Central memory CD4-positive, alpha-beta T cell (primary cell): ENCODE measurements around the gene C15orf39.
"Not testable (repeated sequence)": the region's sequence is repeated elsewhere in the genome, so short reads cannot be mapped to it uniquely, and the experiment has no call there.

Experiments
- DNase-seq: peaks from one replicate; pipeline ENCODE4 v3.0.0; 2022

Gene C15orf39

DNA sequence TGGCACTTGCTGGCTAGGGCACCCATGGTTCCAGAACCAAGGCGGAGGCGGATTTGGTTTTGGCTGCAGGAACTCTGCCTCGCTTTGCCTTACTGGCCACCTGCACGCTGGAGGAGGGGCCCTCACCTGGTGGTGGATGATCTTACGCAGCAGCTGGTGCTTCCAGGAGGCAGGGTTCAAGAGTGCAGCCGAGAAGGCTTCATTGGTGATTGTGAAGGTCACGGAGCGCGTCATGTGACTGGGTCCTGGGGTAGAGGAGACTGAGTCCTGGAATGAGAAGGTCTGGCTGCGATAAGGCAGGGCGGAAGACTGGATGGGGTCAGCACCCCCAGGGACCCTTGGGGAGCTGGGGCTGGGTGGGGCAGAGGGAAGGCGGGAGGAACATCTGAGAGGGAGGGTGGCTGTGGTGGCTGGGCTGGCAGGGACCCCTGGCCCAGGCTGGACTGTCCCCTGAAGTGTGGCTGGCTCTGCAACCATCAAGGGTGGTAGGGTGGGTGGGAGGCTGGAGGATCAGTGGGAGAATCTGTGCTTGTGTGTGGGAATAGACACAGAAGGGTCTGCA lies 30.7 kb downstream of the C15orf39 start:
- DNase-seq = no peak

DNA sequence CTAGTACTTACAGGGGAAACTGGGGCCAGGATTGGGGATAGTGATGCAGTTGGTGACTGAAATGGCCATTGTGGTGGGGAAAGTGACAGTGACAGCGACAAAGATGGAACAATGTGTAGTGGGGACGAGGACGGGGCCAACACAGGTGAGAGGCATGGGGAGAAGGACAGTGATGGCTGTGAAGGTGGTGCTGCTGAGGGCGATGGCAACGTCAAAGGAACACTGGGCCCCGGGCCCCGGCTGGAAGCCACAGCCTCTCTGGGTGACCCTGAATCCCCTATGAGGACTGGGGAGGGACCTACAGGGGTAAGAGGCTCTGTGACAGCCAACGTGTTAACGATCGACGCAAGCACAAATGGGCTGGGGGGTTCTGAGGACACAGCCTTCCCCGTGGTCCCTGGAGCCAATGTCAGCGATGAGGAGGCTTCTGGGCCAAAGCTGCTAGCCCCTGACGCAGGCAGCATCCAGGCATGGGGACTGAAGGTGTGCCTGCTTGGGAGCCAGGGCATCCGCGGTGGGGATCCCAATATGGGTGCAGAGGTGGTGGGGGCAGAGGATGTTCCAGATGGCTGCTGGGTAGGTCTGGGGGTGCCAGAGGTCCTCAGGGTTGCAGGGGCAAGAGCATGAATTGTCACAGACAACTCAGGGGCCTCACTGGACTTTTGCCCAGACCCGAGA lies 31.3 kb downstream of the C15orf39 start:
- no peak for DNase-seq

DNA sequence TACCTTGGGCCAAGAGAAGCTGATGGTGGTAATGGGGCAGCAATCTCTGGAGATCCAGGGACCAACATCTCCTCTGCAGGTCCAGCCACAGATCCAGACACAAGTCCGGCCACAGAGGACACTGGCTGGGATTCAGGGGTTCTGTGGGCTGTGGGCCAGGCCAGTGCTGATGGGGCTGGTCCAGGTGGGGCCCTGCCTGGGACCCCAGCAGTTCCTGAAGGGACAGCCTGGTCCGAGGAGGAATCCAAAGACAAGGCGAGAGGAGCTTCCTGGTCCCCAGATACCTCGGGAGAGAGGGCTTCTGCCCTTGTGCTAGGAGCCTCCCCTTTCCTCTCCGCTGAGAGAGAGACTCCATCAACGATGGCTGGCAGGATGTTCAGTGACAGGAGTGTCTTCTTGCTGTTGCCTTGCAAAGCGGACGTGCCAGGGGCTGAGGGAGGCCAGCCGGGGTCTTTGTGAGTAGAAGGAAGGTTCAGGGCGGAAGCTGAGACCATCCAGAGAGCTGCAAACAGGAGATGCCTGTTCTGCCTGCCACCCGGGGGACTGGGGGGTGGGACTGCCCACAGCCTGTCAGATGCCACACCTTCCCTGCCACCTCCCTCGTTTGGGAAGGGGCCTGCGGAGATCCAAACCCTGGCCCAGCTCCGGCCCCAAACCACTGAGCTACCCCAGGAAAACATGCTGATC lies 32.0 kb downstream of the C15orf39 start:
- DNase-seq = no peak

DNA sequence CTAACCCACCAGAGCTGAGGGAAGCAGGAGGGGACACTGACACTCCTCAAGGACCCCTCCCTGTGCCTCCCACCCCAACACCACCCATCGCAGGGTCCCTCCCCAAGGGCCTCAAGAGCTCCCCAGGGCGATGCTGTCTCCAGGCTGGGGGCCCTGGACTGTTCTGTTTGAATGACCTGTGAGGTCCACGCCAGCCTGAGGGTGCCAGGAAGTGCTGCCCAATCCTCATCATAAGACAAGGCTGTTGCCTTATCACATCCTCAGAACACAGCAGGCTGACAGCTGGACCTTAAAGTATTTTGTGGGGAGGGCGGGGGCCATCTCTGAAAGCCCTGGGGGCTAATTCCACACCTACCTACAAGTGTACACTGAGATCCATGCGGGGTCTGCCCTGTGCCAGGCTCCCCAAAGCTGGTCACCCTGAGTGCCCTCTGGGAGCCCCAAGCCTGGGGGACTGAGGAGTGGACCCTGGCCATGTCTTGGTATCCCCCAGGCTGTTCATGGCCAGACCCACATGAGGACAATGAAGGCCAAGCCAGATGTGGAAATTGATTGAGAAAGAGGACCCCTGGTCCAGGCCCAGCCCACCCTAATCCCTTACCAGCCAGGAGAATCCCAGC lies 32.6 kb downstream of the C15orf39 start:
- no peak for DNase-seq

DNA sequence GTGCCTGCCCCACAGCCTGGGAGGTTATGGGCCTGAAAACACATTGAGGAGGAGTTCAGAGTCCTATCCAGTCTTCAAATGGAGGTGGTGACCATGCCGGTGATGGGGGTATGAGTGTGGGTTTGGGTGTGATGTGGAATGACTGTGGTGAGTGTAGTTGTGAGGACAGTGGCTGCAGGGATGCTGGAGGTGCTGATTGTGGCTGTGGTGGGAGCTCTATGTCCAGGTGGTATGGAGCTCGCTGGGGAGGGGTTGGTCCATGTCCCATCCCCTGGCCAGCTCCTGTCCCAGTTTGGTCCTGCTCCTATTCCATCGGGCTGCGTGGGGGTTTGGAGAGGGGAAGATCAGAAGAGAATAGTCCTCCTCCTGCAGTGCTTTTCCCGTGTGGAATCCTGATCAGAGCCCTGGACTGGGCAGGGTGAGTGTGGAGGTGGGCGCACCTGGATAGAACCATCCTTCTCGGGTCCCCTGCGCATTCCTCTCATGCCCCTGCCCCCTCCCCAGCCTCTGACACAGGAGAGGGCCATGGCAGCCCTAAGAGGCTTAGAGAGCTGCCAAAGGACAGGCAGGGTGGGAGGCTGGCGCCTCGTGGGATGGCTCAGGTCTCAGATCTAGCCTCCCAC lies 33.5 kb downstream of the C15orf39 start:
- no peak for DNase-seq

DNA sequence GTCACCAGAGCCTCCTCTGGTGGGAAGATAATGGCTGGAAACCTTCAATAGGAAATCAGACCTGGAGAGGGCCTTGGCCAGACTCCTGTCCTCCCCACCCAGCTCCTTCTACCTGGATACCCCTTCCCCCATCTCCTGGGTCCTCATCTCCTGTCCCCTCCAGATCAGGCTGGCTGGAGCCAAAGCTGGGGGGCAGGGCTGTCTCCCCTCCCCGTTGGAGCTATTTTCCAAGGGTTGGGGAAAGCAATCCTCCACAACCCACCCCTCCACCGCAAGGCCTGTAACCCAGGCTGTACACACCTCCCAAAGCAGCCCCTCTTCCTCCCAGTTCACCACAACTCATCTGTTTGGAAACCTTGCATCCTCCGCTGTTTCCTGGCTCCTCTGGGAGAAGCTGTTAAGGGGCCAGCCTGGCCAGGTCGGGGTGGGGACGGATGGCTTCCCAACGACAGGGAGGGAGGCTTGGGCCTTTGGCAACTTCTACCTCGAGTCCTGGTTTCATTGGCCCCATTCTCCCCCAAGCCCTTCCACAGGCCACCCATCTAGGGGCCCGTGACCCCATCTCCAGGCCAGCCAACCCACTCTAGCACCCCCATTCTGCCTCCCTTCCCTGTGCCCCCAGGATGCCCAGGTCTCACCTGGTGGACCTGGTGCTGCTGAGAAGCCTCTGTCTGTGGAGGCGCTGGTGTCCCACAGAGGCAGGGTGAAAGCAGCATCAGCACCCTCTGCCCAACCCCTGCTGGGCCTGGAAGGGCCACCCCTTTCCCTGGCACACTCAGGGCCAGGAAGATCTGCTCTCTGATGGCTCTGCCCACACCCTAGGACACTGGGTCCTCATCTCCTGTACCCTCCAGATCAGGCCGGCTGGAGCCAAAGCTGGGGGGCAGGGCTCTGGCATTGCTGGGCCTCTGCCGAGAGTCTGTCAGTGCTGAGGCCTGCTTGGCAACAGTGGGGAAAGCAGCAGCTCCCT lies 34.4 kb downstream of the C15orf39 start:
- no peak for DNase-seq

DNA sequence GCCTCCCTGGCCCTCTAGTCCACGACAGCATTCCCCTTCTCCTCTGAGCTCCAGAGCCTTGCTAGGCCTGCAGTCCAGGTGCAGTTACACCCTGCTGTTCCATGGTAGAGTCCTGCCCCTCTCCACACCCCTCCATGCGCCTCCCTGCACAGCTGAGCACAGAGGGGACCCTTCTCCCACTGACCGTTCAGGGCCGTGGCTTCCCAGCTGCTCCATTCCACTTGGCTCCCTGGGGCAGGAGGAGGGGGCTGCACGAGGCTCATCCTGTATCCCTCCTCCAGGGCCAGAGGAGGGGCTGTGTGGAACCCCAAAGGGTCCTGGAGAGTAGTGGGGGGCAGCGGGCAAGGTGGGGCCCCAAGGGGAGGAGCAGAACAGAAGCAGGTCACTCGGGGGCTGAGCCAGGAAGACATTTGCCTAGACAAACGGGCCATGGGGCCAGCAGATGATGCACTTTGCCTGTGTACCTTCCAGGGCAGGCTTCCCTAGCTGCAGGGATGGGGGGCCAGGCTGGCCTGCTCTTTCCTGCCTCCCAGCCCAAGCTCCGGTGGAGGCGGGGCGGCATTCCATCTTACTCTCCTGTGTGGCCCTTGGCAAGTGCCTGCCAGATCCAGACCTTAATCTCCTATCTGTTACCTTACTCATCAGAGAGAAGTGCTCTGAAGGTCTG lies 35.8 kb downstream of the C15orf39 start:
- no peak for DNase-seq

DNA sequence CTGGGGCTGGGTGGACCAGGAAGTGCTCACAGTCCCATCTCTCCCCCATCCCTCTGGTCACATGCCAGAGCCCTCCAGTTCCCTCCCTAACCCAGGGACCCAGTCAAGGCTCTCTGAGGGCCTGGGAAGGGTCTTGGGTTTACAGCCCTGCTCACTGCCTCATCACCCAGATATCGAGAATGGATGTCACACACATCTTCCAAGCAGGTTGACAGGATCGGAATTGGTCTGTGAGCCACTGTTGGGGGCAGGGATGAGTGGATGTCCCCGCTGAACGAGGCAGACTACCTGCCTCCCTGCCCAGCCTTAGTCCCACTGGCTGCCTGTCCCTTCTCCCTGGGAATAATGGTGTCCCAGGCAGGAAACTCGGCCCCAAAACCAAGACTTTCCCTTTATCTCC lies 36.5 kb downstream of the C15orf39 start:
- DNase-seq = no peak

DNA sequence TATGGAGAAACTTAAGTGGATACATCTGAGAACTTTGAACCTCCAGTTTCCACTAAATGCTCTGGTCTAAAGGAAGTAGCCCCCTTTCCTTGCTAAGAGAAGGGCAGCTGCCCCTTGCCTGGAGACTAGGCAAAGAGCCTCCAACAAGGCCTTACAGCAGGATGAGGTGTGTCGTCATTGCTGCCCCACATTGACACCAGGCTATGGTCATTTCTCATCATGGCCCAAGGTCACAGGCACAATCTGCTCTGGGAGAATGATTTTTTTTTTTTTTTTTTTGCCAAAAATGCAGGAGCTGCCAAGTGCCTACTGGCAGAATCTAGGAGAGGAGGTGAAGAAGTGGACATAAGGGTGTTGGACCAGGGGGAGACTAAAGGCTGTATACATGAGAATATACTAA lies 44.1 kb downstream of the C15orf39 start:
- DNase-seq = not testable (repeated sequence)

DNA sequence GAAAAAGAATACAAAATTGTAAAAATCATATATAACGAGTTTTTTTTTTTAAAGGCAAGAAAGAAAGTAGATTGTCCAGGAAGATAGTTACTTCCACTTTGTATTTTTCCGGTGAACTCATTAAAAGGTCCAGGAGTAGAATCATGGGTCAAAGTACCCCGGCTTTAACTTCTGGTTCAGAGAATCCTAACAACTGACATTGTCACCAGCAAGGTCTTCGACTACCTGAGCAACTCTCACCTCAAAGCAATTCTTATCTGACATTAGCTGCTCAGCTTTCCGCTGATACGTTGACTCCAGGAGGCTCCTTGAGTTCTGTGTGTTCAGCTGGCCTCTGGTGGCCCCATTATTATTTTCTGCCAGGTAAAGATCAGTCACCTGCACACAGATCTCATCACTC lies 47.3 kb downstream of the C15orf39 start:
- DNase-seq = not testable (repeated sequence)

DNA sequence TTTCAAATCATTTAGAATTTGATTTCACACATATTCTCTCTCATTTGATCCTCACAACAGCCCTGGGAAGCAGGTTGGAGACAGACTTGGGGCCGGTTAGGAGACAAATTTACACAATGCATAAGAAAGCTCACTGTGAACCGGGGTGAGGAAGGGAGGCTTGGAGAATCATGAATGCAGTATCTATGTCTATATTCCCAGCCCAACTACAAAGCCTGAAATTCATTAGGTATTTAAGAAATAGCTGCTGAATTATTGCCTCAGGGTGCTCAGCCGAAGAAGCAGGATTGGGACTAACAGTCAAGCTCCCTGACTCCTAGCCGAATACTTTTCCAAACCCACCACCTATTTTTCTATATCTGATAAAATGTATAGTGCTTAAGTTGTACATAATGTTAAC lies 48.0 kb downstream of the C15orf39 start:
- DNase-seq = no peak

DNA sequence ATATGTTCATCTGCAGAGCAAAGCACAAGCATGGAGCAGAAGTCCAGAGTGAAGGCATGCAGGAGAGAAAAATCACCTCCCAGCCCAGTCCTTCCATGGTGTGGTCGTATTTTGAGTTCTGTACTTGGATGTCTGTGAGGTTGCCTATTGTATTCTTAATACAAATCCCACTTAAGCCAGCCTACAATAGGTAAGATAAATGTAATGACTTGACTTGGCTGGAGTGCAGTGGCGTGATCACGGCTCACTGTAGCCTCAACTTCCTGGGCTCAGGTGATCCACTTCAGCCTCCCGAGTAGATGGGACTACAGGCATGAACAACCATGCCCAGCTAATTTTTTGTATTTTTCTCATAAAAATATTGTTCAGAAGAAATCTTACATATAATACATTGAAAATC lies 49.7 kb downstream of the C15orf39 start:
- DNase-seq = not testable (repeated sequence)

DNA sequence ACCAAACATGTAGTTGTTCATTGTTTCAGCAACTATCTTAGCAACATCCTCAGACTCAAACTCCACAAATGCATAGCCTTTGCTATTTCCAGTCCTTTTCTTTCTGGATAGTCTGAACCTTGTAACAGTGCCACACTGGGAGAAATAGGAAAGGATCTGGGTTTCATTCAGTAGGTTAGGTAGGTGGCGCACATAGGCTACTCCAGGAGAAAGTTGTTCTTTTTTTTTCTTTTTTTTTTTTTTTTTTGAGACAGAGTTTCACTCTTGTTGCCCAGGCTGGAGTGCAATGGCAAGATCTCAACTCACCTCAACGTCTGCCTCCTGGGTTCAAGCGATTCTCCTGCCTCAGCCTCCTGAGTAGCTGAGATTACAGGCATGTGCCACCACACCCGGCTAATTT lies 50.6 kb downstream of the C15orf39 start:
- DNase-seq = not testable (repeated sequence)

DNA sequence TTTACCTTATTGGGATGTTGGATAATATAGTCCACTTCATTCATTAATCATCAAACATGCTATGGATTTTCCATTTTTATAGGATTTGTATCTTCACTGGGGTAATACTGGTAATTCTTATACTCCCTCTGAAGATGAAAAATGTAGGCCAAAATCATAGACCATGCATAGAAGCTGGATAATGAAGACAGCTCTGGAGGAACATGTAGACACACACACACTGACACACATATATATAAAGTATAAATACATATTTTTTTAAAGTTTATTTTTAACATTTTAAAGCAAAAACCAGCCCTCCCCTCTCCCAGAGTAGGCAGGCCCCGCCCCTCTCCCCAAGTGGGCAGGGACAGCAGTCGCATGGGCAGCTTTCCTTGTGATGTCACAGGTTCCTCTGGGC lies 56.4 kb downstream of the C15orf39 start, which contains the start of gene GOLGA6C:
GOLGA6C (plus strand) TSS at position 301 of the 400 bp plus-strand sequence. CDS start 265 bp downstream, outside the sequence.
- DNase-seq = not testable (repeated sequence)

DNA sequence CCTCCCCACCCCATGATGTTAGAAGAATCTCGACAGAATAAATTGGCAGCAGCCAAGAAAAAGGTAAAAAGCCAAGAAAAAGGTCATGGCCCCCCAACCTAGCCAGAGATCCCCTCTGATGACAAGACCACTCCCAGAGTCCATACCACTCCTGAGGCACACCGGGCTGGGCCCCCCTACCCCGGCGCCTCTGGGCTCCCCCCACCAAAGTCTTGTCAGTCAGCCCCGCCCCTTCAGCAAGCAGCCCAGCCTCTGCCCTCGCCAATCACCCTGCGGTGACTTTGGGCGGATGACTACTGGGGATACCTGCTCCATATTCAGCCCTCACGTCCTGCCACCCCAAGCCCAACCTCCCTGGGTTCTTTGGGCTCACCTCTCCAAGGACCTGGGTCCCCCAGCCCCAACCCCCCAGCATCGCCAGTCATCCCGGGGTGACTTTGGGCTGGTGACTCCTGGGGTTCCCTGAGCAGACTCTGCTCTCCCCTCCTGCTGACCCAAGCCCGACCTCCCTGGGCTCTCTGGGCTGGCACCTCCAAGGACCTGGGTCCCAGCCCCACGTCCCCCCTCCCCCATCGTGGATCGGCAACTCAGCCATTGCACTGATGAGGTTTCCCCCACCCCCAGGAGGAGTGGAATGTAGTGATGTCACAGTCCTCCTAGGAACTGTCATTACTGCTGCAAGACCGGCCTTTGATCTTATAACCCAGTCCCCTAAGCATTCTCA lies 57.1 kb downstream of the C15orf39 start:
- DNase-seq = not testable (repeated sequence)

DNA sequence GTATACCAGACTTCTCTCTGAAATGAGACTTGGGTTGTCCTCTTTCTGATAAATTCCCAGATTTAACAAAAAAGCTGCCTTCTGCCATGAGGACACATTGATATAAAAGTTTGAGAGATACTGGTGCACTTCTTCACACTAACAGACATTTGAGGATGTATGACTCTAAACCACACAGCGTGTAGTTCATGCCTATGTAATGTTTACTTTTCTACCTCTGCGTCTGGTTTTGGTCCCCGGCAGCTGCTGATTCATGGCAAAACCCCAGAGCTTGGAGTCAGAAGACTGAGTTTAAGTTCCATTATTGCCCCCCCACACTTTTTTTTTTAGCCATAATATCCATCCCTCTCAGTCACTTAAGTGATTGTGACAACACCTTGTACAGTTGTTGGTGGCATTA lies 58.2 kb downstream of the C15orf39 start:
- not testable (repeated sequence) for DNase-seq
